Loucy (cell line): ENCODE measurements around the gene ASCC2.

Experiments used
- CTCF ChIP-seq: fragments of 200-600 bp; sonication (generic); conservative IDR thresholded peaks from 2 replicates; pipeline ENCODE4 v1.5.1; 2014; ENCODE audit warnings: mild to moderate bottlenecking, antibody characterized with exemption, low read length
- EZH2phosphoT487 ChIP-seq: fragments of 200-600 bp; IDR thresholded peaks from 2 replicates; pipeline ENCODE4 v1.6.1; 2018; ENCODE audit warnings: antibody characterized with exemption, mild to moderate bottlenecking, moderate library complexity, borderline replicate concordance

GRCh38 chr22:29887358-29887757 is 49.3 kb upstream of the ASCC2 start:
- TF ChIP-seq CTCF (no peak), EZH2phosphoT487 (no peak)
